Osteoblast (primary cell): ENCODE data around the gene CA11. TPM values are rescaled to one million over a fixed set of nuclear protein-coding genes. Genes with fewer than 3 reads are reported as not detected.

Experiments
- DNase-seq: peaks from one replicate; pipeline ENCODE4 v3.0.0; 2011; ENCODE audit warnings: low spot score, mixed read lengths; ENCODE audit not compliant: insufficient read length; ENCODE audit errors: missing footprints
- H2AFZ ChIP-seq: 2 replicates; pipeline ENCODE4 v1.6.0; 2011; ENCODE audit warnings: mild to moderate bottlenecking, low read length
- H3K27ac ChIP-seq: 2 replicates; pipeline ENCODE4 v1.5.1; 2011; ENCODE audit warnings: mild to moderate bottlenecking, low read depth, low read length, moderate library complexity
- H3K27me3 ChIP-seq: 2 replicates; pipeline ENCODE4 v1.6.0; 2012; ENCODE audit warnings: mild to moderate bottlenecking, control low read depth, inconsistent platforms, low read length, moderate library complexity; ENCODE audit not compliant: insufficient read depth
- H3K36me3 ChIP-seq: 2 replicates; pipeline ENCODE4 v1.5.1; 2011; ENCODE audit warnings: mild to moderate bottlenecking, low read length, control low read depth, moderate library complexity; ENCODE audit not compliant: insufficient read depth
- H3K4me1 ChIP-seq: 2 replicates; pipeline ENCODE4 v1.5.1; 2011; ENCODE audit warnings: mild to moderate bottlenecking, low read length, control low read depth, moderate library complexity; ENCODE audit not compliant: insufficient read depth
- H3K4me2 ChIP-seq: 2 replicates; pipeline ENCODE4 v1.6.0; 2011; ENCODE audit warnings: mild to moderate bottlenecking, low read length; ENCODE audit not compliant: insufficient read depth
- H3K4me3 ChIP-seq: fragments of 200-600 bp; sonication (generic); 3 replicates; pipeline ENCODE4 v1.5.1; 2012; ENCODE audit warnings: mild to moderate bottlenecking, low read length, inconsistent platforms; ENCODE audit not compliant: insufficient read depth
- H3K79me2 ChIP-seq: 2 replicates; pipeline ENCODE4 v1.6.0; 2012; ENCODE audit warnings: mild to moderate bottlenecking, low read length, control low read depth, inconsistent platforms; ENCODE audit not compliant: insufficient read depth
- H3K9me3 ChIP-seq: 2 replicates; pipeline ENCODE4 v1.5.1; 2011; ENCODE audit warnings: low read depth, low read length, control low read depth
- H4K20me1 ChIP-seq: 2 replicates; pipeline ENCODE4 v1.6.0; 2012; ENCODE audit warnings: mild to moderate bottlenecking, low read length, control low read depth; ENCODE audit not compliant: insufficient read depth
- CTCF ChIP-seq: IDR thresholded peaks from 2 replicates; pipeline ENCODE4 v1.5.1; 2011; ENCODE audit warnings: mild to moderate bottlenecking, low read depth, low read length, moderate library complexity; ENCODE audit errors: extremely low read depth
- total RNA-seq: library from RNA; depleted of rRNA; stranded (reverse); fragments of >200 nt; gene quantifications from 2 replicates; pipeline ENCODE4 v1.2.3, GENCODE V29; 2012

The CA11 gene
- total RNA-seq, 1 donor = 1.8 TPM

GRCh38 chr19:48631225-48631624, 14.8 kb downstream of the CA11 start:
- Histone ChIP-seq H3K27ac (no peak overlapping the region), H2AFZ (no peak overlapping the region), H3K79me2 (no peaks in the 10 kb centered on the region), H4K20me1 (no peaks in the 10 kb centered on the region), H3K4me3 (no peak overlapping the region), H3K4me1 (peaks cover 35% of the 10 kb centered on the region), H3K27me3 (peaks cover 5% of the 10 kb centered on the region), H3K4me2 (no peak overlapping the region), H3K9me3 (no peaks in the 10 kb centered on the region), H3K36me3 (no peaks in the 10 kb centered on the region)
- TF ChIP-seq CTCF = no peak
- peak; percentile 89 for DNase-seq

GRCh38 chr19:48630296-48631063, 15.5 kb downstream of the CA11 start:
- Histone ChIP-seq H4K20me1 (no peaks in the 10 kb centered on the region), H3K9me3 (no peaks in the 10 kb centered on the region), H3K4me1 (peaks cover 30% of the 10 kb centered on the region), H3K36me3 (no peaks in the 10 kb centered on the region), H3K27me3 (no peaks in the 10 kb centered on the region), H3K27ac (no peak overlapping the region), H3K4me3 (no peak overlapping the region), H3K79me2 (no peaks in the 10 kb centered on the region), H3K4me2 (no peak overlapping the region), H2AFZ (no peak overlapping the region)
- no peak for TF ChIP-seq CTCF
- peak; percentile 83 for DNase-seq

GRCh38 chr19:48629599-48630295, 16.2 kb downstream of the CA11 start:
- Histone ChIP-seq H3K9me3 (no peaks in the 10 kb centered on the region), H3K36me3 (no peaks in the 10 kb centered on the region), H3K27me3 (no peaks in the 10 kb centered on the region), H3K27ac (no peak overlapping the region), H3K4me3 (no peak overlapping the region), H3K79me2 (no peaks in the 10 kb centered on the region), H3K4me1 (peaks cover 25% of the 10 kb centered on the region), H3K4me2 (no peak overlapping the region), H2AFZ (no peak overlapping the region), H4K20me1 (peaks cover 4% of the 10 kb centered on the region)
- TF ChIP-seq CTCF = no peak
- DNase-seq = peak; percentile 89

- Histone ChIP-seq H3K79me2 (no peaks in the 10 kb centered on the region), H4K20me1 (peaks cover 4% of the 10 kb centered on the region), H3K4me3 (no peak overlapping the region), H3K27ac (no peak overlapping the region), H3K27me3 (no peaks in the 10 kb centered on the region), H3K36me3 (no peaks in the 10 kb centered on the region), H2AFZ (no peak overlapping the region), H3K4me2 (no peak overlapping the region), H3K9me3 (no peaks in the 10 kb centered on the region), H3K4me1 (peaks cover 24% of the 10 kb centered on the region)
- DNase-seq = no peak
- no peak for TF ChIP-seq CTCF
Measured at GRCh38 chr19:48629297-48629598, 16.7 kb downstream of the CA11 start.
